Choroid plexus epithelial cell (primary cell): Measurements from ENCODE around the gene FOXP4.

Experiments
- DNase-seq: peaks from one replicate; pipeline ENCODE4 v3.0.0-alpha.2; 2010; ENCODE audit warnings: low read depth
- H3K4me3 ChIP-seq: 2 replicates; pipeline ENCODE4 v1.5.1; 2011; ENCODE audit warnings: low read depth, mild to moderate bottlenecking, control low read depth, low read length, moderate library complexity
- CTCF ChIP-seq: conservative IDR thresholded peaks from 2 replicates; pipeline ENCODE4 v1.5.1; 2011; ENCODE audit warnings: low read depth, mild to moderate bottlenecking, control low read depth, inconsistent platforms, low read length, moderate library complexity

FOXP4 gene

GRCh38 chr6:41571021-41571780, 25.0 kb downstream of the FOXP4 start:
- no peak overlapping the region for H3K4me3 ChIP-seq
- no peak for TF ChIP-seq CTCF
- DNase-seq = no peak

GRCh38 chr6:41572613-41573012, 26.4 kb downstream of the FOXP4 start:
- no peak overlapping the region for H3K4me3 ChIP-seq
- no peak for TF ChIP-seq CTCF
- no peak for DNase-seq

- DNase-seq = no peak
- no peak overlapping the region for H3K4me3 ChIP-seq
- TF ChIP-seq CTCF = no peak
Observed at GRCh38 chr6:41573276-41573675, 27.1 kb downstream of the FOXP4 start.

GRCh38 chr6:41573985-41574384, 27.8 kb downstream of the FOXP4 start:
- no peak for DNase-seq
- no peak for TF ChIP-seq CTCF
- no peak overlapping the region for H3K4me3 ChIP-seq

- TF ChIP-seq CTCF = no peak
- DNase-seq = no peak
- H3K4me3 ChIP-seq = no peak overlapping the region
Observed at GRCh38 chr6:41575598-41575997, 29.4 kb downstream of the FOXP4 start.

GRCh38 chr6:41576667-41577066, 30.5 kb downstream of the FOXP4 start:
- TF ChIP-seq CTCF = no peak
- no peak for DNase-seq
- no peak overlapping the region for H3K4me3 ChIP-seq
